ENCODE measurements around the gene PLEKHG4B. TPM values are rescaled to one million over a fixed set of nuclear protein-coding genes. Genes with fewer than 3 reads are reported as not detected.

The PLEKHG4B gene
- polyA plus RNA-seq, 1 donor from 2014 or later: 0.78 TPM

DNA sequence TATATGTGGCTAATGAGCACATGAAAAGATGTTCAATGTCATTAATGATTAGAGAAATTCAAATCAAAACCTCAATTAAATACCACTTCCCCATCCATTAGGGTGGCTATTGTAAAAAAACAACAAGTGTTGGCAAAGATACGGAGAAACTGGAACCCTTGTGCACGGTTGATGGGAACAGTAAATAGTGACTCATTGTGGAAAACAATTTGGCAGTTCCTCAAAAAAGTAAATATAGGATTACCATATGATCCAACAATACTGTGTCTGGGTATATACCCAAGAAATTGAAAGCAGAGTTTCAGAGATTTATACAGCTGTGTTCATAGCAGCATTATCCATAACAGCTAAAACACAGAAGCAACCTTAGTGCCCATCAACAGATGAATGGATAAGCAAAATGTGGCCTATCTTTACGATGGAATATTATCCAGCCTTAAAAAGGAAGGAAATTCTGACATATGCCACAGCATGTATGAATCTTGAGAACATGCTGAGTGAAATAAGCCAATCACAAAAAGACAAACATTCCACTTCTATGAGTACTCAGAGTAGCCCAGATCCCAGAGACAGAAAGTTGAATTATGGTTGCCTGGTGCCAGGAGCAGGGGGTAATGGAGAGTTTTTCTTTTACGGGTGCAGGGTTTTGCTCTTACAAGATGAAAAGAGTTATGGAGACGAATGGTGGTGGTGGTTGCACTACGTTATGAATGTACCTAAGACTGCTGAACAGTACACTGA is 57.9 kb downstream of the PLEKHG4B start:
- H3K9ac ChIP-seq (ENCODE audit: low read length): no peak overlapping the region
- H2AFZ ChIP-seq (ENCODE audit: low read depth, low read length): no peak overlapping the region
- no peak overlapping the region for H3K4me3 ChIP-seq (ENCODE audit: low read length)
- H3K4me2 ChIP-seq (ENCODE audit: low read length): no peak overlapping the region
- H3K9me3 ChIP-seq (ENCODE audit: low read length): peaks cover 8% of the 10 kb centered on the region
- H3K9me2 ChIP-seq (ENCODE audit: insufficient read depth, low read length): no peaks in the 10 kb centered on the region
- no peaks in the 10 kb centered on the region for H3K36me3 ChIP-seq (ENCODE audit: insufficient read depth, low read length)
- H4K20me1 ChIP-seq (ENCODE audit: insufficient read depth): no peaks in the 10 kb centered on the region
- no peaks in the 10 kb centered on the region for H3K79me2 ChIP-seq (replicated peaks; ENCODE audit: insufficient read depth, low read length)
- TF ChIP-seq EZH2 (IDR thresholded peaks at IDR 0.05; ENCODE audit: borderline replicate concordance, insufficient read depth, low read length, poor library complexity, severe bottlenecking): no peak
- TF ChIP-seq, protein P1, sequence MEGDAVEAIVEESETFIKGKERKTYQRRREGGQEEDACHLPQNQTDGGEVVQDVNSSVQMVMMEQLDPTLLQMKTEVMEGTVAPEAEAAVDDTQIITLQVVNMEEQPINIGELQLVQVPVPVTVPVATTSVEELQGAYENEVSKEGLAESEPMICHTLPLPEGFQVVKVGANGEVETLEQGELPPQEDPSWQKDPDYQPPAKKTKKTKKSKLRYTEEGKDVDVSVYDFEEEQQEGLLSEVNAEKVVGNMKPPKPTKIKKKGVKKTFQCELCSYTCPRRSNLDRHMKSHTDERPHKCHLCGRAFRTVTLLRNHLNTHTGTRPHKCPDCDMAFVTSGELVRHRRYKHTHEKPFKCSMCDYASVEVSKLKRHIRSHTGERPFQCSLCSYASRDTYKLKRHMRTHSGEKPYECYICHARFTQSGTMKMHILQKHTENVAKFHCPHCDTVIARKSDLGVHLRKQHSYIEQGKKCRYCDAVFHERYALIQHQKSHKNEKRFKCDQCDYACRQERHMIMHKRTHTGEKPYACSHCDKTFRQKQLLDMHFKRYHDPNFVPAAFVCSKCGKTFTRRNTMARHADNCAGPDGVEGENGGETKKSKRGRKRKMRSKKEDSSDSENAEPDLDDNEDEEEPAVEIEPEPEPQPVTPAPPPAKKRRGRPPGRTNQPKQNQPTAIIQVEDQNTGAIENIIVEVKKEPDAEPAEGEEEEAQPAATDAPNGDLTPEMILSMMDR (IDR thresholded peaks at IDR 0.05; ENCODE audit: poor library complexity, severe bottlenecking): no peak
- TF ChIP-seq, protein P2, sequence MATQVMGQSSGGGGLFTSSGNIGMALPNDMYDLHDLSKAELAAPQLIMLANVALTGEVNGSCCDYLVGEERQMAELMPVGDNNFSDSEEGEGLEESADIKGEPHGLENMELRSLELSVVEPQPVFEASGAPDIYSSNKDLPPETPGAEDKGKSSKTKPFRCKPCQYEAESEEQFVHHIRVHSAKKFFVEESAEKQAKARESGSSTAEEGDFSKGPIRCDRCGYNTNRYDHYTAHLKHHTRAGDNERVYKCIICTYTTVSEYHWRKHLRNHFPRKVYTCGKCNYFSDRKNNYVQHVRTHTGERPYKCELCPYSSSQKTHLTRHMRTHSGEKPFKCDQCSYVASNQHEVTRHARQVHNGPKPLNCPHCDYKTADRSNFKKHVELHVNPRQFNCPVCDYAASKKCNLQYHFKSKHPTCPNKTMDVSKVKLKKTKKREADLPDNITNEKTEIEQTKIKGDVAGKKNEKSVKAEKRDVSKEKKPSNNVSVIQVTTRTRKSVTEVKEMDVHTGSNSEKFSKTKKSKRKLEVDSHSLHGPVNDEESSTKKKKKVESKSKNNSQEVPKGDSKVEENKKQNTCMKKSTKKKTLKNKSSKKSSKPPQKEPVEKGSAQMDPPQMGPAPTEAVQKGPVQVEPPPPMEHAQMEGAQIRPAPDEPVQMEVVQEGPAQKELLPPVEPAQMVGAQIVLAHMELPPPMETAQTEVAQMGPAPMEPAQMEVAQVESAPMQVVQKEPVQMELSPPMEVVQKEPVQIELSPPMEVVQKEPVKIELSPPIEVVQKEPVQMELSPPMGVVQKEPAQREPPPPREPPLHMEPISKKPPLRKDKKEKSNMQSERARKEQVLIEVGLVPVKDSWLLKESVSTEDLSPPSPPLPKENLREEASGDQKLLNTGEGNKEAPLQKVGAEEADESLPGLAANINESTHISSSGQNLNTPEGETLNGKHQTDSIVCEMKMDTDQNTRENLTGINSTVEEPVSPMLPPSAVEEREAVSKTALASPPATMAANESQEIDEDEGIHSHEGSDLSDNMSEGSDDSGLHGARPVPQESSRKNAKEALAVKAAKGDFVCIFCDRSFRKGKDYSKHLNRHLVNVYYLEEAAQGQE (IDR thresholded peaks at IDR 0.05; ENCODE audit: borderline replicate concordance): no peak
- TF ChIP-seq TAF1 (IDR thresholded peaks at IDR 0.05; ENCODE audit: low read depth): no peak
- no peak for TF ChIP-seq MXI1 (conservative IDR thresholded peaks at IDR 0.05; ENCODE audit: poor library complexity, severe bottlenecking)
- no peak overlapping the region for H3K27ac ChIP-seq (ENCODE audit: low read length)
- no peaks in the 10 kb centered on the region for H3K27me3 ChIP-seq (ENCODE audit: insufficient read depth, low read depth, low read length)
- no peaks in the 10 kb centered on the region for H3F3A ChIP-seq (ENCODE audit: insufficient read depth, low read length, poor library complexity, severe bottlenecking)

DNA sequence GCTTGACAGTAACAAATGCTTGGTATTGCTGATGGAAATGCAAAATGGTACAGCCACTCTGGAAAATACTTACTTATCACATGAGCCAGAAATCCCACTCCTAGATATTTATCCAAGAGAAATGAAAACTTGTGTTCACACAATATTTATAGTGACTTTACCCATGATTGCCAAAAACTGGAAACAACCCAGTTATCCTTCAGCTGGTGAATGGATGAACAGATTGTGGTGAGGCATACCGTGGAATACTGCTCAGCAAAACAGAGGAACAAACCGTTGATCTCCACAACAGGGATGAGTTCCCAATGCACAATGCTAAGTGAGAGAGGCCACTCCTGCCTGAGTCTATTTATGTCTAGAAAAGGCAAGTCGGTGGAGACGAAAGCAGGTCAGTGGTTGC is 58.8 kb downstream of the PLEKHG4B start:
- H3F3A ChIP-seq (ENCODE audit: insufficient read depth, low read length, poor library complexity, severe bottlenecking): no peaks in the 10 kb centered on the region
- no peak overlapping the region for H3K4me3 ChIP-seq (ENCODE audit: low read length)
- H3K79me2 ChIP-seq (replicated peaks; ENCODE audit: insufficient read depth, low read length): no peaks in the 10 kb centered on the region
- no peaks in the 10 kb centered on the region for H3K36me3 ChIP-seq (ENCODE audit: insufficient read depth, low read length)
- no peak overlapping the region for H2AFZ ChIP-seq (ENCODE audit: low read depth, low read length)
- H3K9me2 ChIP-seq (ENCODE audit: insufficient read depth, low read length): no peaks in the 10 kb centered on the region
- no peak overlapping the region for H3K9ac ChIP-seq (ENCODE audit: low read length)
- no peaks in the 10 kb centered on the region for H3K27me3 ChIP-seq (ENCODE audit: insufficient read depth, low read depth, low read length)
- no peak for TF ChIP-seq EZH2 (IDR thresholded peaks at IDR 0.05; ENCODE audit: borderline replicate concordance, insufficient read depth, low read length, poor library complexity, severe bottlenecking)
- peaks cover 8% of the 10 kb centered on the region for H3K9me3 ChIP-seq (ENCODE audit: low read length)
- no peak overlapping the region for H3K4me2 ChIP-seq (ENCODE audit: low read length)
- H3K27ac ChIP-seq (ENCODE audit: low read length): no peak overlapping the region
- no peaks in the 10 kb centered on the region for H4K20me1 ChIP-seq (ENCODE audit: insufficient read depth)

DNA sequence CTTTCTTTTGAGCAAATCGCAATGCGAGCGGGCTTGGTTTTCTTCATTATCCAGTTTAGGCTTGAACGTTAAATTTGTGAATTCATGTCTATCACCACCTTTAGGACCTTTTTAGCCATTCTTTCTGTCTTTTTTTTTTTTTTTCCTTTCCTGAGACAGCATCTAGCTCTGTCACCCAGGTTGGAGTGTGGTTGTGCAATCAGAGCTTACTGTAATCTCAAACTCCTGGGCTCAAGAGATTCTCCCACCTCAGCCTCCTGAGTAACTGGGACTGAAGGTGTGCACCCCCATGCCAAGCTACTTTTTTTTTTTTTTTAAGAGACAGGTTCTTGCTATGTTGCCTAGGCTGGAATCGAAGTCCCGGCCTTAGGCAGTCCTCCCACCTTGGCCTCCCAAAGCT is 60.1 kb downstream of the PLEKHG4B start:
- no peaks in the 10 kb centered on the region for H4K20me1 ChIP-seq (ENCODE audit: insufficient read depth)
- H3K9ac ChIP-seq (ENCODE audit: low read length): no peak overlapping the region
- H3K4me3 ChIP-seq (ENCODE audit: low read length): no peak overlapping the region
- H3K27me3 ChIP-seq (ENCODE audit: insufficient read depth, low read depth, low read length): no peaks in the 10 kb centered on the region
- no peak overlapping the region for H2AFZ ChIP-seq (ENCODE audit: low read depth, low read length)
- TF ChIP-seq MXI1 (conservative IDR thresholded peaks at IDR 0.05; ENCODE audit: poor library complexity, severe bottlenecking) (no peak), SMC3 (conservative IDR thresholded peaks at IDR 0.05; ENCODE audit: poor library complexity) (no peak), EZH2 (IDR thresholded peaks at IDR 0.05; ENCODE audit: borderline replicate concordance, insufficient read depth, low read length, poor library complexity, severe bottlenecking) (no peak), POLR2AphosphoS5 (IDR thresholded peaks at IDR 0.05) (no peak), TAF1 (IDR thresholded peaks at IDR 0.05; ENCODE audit: low read depth) (no peak), RAD21 (conservative IDR thresholded peaks at IDR 0.05) (no peak), EP300 (conservative IDR thresholded peaks at IDR 0.05; ENCODE audit: poor library complexity, severe bottlenecking) (no peak)
- TF ChIP-seq, protein P2 (IDR thresholded peaks at IDR 0.05; ENCODE audit: borderline replicate concordance): no peak
- TF ChIP-seq, protein P1 (IDR thresholded peaks at IDR 0.05; ENCODE audit: poor library complexity, severe bottlenecking): no peak
- no peaks in the 10 kb centered on the region for H3K79me2 ChIP-seq (replicated peaks; ENCODE audit: insufficient read depth, low read length)
- no peaks in the 10 kb centered on the region for H3K9me2 ChIP-seq (ENCODE audit: insufficient read depth, low read length)
- no peak overlapping the region for H3K27ac ChIP-seq (ENCODE audit: low read length)
- H3K4me2 ChIP-seq (ENCODE audit: low read length): no peak overlapping the region
- H3K9me3 ChIP-seq (ENCODE audit: low read length): peaks cover 5% of the 10 kb centered on the region
- no peaks in the 10 kb centered on the region for H3F3A ChIP-seq (ENCODE audit: insufficient read depth, low read length, poor library complexity, severe bottlenecking)
- no peaks in the 10 kb centered on the region for H3K36me3 ChIP-seq (ENCODE audit: insufficient read depth, low read length)
